GM04503 (cell line): Measurements from ENCODE around the gene ZNF525.
"Not testable (repeated sequence)": the region's sequence is repeated elsewhere in the genome, so short reads cannot be mapped to it uniquely, and the experiment has no call there.

Experiments
- DNase-seq: peaks from one replicate; pipeline ENCODE4 v3.0.0-alpha.2; 2012; ENCODE audit warnings: low read depth

ZNF525 gene

GRCh38 chr19:53395840-53396524 lies 30.5 kb downstream of the ZNF525 start:
- not testable (repeated sequence) for DNase-seq

DNA sequence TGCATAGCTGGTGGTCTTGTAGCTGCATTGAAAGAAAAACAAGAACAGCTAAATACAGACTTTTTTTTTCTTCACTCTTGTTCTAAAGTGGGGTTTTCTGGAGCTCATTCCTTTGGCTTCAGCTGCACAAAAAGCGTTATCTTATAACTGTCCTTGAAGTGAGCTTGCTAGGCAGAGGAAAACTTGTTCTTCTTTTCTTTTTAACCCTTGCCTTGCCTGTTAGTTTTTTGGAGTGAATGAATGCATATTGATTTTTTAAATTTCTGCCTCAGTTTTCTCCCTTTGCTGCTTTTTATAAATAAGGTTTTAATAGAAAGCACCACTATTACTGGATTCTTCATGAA lies 31.0 kb downstream of the ZNF525 start:
- DNase-seq = no peak

GRCh38 chr19:53397918-53398317 lies 32.4 kb downstream of the ZNF525 start:
- DNase-seq = not testable (repeated sequence)

- DNase-seq = no peak
Measured at GRCh38 chr19:53409505-53410204, 44.1 kb downstream of the ZNF525 start.

GRCh38 chr19:53420520-53421315 lies 55.2 kb downstream of the ZNF525 start:
- DNase-seq = not testable (repeated sequence)

- DNase-seq = no peak
Measured at GRCh38 chr19:53422551-53422950, 57.0 kb downstream of the ZNF525 start.

DNA sequence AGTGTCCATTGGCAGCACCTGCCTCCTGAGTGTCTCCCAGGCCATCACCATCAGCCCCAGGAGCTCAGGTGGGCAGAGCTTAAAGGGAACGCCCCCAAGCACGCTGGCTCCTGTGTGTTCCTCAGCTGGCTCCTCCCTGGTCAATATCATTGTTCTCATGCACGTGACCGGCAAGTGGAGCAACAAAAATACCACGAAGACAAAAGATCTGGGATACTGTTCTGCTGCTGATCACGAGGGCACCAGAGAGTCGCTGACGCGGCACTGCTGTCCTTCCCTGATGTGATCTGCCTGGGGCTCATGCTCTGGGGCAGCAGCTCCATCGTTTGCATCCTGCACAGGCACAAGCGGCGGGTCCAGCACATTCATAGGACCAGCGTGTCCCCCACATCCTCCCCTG lies 57.6 kb downstream of the ZNF525 start:
- DNase-seq = not testable (repeated sequence)

- DNase-seq = not testable (repeated sequence)
Measured at GRCh38 chr19:53423680-53424079, 58.2 kb downstream of the ZNF525 start.

DNA sequence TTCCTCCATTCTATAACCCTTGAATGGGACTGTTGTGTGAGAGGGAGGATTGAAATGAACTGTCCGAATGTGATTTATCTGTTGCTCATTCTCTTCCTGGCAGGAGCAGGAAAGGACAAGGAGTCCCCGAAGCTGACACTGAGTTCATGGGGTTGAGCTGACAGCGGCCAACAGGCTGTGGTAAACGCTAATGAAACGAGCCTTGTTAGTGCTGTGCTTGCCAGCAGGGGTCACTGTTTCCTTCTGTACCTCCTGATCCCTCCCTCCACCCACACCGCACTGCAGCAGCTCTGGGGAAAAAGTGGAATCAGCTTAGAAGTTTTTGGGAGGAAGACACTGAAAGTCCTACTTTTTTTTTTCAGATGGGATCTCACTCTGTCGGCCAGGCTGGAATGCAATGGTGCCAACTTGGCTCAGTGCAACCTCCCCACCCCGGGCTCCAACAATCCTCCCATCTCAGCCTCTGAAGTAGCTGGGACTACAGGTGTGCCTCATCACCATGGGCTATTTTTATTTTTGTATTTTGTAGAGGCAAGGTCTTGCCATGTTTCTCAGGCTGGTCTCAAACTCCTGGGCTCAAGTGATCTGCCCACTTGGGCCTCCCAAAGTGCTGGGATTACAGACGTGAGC lies 59.6 kb downstream of the ZNF525 start:
- peak; percentile 11 for DNase-seq

DNA sequence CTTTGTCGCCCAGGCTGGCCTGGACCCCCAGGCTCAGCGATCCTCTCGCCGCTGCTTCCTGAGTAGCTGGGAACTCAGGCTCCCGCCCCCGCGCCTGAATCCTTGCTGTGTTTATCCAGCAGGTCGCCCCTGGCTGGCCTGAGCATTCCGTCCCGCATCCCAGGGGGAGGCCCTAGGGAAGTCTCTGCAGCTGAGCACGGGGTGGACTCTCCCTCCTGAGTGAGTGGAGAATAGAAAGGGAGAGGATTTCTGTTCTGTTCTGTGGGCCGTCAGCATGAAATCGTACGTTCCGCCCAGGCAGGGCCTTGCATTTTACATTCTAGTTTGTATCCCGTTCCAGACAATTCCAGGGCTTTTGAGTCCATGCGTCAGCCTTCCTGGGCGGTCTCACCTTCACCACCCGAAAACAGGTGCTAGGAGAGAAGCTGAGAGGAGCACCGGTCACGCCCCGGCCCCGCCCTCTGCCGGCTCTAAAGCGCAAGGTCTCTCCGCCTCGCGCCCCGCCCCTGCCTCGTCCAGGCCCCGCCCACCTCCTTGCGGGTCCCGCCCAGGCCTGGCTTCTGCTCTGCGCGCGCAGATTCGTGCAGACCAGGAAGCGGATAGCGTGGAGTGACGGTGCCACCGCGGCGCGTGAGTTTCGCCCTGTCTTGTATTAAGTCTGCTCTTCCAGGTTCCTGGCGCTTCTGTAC lies 66.0 kb downstream of the ZNF525 start, which contains the start of gene ZNF761:
Gene ZNF761, plus strand, starts transcription at position 586 of the 689 bp plus-strand sequence. CDS start 15,285 bp downstream, outside the sequence.
- peak; percentile 30 for DNase-seq

GRCh38 chr19:53432088-53432661 lies 66.7 kb downstream of the ZNF525 start:
- no peak for DNase-seq
